Activated CD4-positive, alpha-beta T cell treated with anti-CD3 and anti-CD28 coated beads, Interleukin-2, amount 50 U/mL, for 48 hours (primary cell): Measurements from ENCODE around the gene PARP12.

ENCODE experiments used
- DNase-seq, 2 experiments: peaks; one replicate each; pipeline ENCODE4 v3.0.0-alpha.2; 2020

The PARP12 gene

DNA sequence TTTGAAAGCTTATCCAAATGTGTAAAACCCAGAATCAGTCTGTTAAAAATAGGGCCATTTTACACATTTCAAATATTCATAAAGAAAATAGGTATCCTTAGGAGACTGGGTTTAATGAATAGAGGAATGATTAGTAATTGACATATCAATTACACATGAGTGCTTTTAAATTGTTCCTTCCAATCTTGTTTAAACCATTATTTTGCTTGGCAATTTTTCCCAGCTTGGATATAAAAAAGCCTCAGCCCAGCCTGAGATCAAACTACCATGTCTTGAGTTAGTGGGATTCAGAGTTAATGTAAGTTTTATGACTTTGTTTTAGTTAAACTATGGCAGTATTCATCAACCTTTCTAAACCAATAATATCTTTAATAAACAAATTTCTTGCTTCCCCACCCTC lies 28.3 kb downstream of the PARP12 start:
- no peak for DNase-seq

DNA sequence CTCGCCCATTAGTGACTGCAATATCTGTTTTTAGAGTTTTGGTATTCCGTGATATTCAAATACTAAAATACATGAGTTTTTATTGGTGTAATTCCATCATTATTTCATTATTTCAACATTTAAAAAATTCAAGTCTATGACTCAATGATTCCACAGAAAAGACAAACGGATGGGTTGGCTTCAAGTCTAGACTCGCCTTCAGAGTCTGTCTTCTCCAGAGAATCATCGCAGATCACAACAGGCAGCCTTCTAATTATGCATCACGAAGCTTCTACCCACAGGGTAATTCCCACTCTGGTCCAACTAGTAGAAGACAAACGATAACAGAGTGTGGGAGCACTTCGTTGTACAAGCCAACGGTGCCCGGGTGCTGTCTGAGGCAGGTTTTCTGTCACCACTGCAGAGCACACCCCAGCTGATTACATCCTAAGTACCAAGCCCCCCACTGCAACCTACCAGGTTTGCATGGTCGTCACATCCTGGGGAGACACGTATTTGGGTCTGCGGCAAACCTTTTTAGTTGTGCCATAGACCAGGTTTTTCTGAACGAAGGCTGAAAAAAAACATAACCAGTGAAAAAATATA lies 28.9 kb downstream of the PARP12 start:
- no peak for DNase-seq

DNA sequence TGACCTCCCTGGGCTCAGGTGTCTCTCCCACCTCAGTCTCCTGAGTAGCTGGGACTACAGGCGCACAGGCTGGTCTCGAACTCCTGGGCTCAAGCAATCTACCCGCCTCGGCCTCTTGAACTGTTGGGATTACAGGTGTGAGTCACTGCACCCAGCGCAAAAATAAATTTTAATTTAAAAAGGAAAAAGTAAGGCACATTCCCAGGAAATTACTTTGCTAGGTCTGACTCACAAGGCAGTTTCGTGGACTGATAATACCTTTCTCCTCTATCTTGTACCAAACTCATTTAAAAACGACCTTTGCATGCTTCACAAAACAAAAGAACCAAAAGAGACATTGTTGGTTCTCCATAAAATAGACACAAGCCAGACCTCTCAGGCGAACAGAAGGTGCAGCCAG lies 29.7 kb downstream of the PARP12 start:
- no peak for DNase-seq

DNA sequence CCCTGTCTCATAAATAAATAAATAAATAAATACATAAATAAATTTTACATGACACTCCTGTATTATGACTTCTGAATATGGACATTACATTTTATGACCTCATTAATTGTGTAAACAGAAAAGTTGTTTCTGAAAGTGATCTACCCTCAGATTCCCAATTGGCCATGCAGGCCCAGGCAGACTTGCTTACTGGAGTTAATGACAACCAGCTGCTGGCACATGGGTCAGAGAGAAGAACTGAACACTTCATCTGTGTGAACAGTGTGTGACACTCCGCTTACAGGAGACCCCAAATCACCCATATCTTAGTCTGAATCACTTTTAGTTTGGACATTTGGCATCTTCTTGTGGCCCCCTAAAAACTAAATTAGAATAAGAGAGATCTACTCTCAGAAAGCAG lies 31.4 kb downstream of the PARP12 start:
- no peak for DNase-seq

DNA sequence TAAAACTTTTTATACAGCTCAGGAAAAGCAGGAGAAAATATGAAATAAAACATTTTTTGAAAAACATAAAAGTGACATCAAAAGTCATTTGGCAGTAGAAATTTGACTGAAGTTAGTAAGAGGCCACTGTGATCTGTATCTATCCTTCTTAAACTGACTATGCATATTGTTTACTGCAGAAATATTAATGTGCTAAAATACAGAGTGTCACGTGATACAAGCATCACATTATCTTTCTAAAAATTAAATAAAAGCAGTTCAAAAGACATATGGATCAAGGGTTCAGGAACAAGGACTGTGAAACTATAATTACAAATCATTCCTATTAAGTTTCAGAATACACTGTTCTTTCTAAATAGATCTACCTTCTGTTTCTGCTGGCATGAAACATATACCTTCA lies 33.7 kb downstream of the PARP12 start:
- no peak for DNase-seq

DNA sequence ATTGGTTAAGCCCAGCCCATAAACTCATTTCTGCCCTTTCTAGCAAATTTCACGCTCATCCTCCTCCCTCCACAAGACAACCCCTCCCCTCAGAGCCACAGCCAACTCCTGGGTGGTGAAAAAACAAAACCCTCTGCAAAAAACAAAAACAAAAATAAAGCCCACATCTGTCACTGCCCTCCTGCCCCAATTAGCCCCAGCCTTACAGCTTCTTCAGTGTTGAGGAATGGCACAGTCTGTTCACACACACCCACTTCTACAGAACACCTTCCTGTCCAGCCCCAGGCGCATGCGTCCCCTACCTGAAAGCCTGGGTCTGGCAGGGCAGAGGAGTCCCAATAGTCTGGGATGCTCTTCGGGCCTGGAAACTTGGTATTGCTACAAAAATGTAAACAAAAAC lies 34.4 kb downstream of the PARP12 start:
- DNase-seq: no peak

DNA sequence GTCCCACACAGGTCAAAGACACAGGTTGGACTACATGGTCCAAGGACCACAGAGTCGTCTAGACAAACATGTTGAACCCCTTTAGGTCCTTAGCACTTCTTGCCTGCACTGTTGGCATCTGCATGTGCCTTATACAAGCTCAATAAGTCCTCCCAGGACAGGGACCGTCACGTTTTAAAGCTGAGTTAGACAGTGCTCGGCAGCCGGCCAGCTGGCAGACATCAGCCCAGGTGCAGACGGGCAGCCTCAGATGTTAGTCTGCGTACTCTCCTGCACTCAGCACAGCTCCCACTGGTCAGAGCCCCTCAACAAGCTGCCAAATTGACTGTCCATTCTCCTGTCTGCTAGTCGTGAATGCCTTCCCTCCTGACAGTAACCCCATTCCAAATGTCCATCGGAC lies 34.9 kb downstream of the PARP12 start:
- no peak for DNase-seq

DNA sequence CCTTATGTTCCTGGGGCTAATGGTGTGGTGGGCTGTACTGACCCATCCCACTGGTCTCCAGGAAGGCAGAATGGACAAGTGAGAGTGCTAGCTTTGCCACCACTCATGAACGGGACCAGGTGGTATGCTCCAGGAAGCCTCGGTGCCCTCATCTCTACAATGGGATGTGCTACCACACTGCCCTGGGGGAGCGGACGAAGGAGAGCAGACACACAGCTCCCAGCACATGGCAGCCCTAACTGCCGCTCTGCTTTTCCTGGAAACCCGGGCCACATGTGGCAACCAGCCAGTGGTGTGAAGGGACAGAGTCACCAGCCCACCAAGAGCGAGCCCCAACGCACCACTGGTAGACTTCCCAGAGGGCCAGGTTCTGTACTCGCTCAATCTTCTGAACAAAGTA lies 35.8 kb downstream of the PARP12 start:
- DNase-seq: no peak

DNA sequence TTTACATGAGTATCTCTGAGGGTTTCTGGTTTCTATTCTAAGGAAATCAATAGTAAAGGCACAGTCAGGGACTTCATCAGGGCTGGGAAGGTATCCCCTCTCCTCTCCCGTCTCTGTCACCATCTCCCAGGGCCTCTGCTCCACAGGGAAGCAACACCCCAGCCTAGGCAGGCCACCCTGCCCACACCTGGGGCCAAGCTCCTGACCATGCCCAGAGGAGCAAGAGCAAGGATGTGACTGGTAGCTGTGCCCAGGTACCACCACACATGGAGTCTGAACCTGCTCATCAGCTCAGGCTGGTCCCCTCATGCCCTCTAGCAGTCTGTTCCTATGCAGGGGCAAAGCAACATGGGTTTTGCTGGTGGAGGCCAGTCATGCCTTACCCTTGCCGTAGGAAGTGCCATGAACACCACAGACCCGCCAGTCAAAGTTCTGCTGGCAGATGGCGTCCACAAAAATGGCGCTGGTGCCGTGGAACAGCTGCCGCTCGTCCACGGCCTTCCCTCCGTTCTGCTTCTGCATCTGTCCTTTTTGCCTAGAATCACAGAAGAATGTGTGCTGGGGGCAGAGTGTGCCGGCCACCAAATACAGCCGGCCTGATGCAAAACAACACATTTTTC lies 36.8 kb downstream of the PARP12 start:
- DNase-seq: no peak

DNA sequence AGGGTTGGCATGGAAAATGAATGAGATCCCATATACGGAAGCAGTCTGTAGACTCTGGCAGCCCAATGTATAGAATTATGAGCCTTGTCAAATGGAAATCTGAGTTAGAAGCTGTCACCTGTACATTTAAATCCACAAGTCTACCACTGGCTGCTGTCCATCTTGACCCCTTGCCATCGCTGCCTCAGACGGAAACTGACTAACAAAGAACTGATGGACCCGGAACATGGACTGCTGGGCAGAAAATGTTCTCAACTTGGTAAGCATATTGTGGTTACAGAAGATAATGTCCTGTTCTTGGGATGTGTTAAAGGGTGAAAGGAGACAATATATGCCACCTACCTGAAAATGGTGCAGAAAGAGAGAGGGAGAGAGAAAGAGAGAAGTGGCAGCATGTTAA lies 37.5 kb downstream of the PARP12 start:
- DNase-seq: no peak

DNA sequence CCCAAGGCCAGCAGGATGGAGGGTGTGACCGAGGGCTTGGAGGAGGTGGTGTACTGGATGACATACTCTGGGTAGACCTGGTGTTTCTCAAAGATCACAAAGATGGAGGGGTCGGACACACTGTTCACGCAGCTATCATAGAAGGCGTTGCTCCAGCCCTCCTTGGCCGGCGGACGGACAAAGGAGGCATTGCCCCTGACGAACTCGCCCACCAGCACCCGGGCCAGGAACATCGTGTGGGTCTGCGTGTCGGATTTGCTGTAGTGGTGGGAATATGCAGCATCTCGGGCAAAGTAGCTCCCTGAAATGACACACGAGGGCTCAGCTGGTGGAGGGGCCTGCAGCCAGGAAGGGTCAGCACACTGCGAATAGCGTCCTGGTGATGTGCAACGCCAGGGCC lies 38.2 kb downstream of the PARP12 start:
- DNase-seq: no peak

DNA sequence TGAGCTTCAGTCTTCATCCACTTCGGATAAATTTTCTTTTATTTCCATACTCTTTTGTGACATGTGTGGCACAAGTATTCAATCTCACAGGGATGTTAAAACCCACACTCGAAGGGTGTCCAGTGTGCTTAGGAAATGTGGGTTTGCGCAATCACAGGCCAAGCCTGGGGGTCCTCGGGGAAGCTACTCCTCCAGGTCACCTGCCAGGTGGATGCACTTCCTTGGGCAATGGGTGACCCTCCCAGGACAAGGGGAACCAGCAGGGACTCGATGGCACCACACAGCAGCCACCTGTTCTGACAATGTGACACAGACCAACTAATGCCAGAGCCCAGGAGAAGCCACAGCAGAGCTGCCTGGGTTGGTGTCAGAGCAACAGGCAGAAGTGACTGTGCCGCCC lies 39.0 kb downstream of the PARP12 start:
- no peak for DNase-seq

DNA sequence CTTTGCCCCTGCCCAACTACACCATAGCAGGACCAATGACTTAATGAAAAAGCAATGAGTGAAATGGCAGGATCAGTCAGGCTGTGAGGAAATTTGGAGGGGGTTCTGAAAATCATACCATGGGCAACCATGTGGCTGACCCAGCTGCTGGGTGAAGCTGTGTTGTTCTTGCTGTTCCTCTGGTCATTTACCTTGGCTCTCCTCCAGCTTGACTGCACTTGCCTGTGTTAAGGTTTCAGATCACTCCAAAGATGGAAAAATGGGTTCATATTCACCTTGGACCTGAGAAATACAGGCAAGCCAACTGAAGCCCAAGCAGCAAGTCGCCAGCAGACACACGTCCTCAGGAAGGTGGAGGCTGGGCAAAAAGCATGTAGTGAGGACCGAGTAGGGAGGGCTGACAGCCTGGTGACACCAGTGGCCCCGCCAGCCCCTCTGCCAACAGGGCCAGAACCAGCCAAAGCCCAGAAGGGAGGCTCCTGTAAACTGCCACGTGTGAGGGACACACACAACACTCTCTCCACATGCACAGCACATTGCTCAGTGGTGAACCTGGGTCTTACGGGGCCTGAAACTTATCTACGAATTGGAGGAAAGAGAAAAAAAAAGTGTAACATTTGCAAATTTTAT lies 40.1 kb downstream of the PARP12 start:
- no peak for DNase-seq

DNA sequence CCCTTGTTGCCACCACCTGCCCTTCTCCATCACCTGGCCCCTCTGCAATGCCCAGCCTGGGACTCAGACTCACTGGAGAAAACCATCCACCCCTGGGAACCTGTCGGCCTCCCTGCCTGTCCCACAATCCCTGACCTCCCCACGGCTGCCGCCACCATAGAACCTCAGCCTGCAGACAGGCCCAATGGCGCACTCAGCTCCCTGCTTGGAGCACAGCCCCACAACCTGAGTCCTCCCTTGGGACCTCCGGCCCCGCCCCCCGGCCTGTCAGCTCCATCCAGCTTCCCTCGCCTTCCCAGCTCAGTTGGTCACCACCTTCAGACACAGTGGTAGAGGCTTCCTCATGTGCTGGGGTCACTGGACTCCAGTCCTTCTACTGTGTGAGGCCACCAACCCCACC lies 41.1 kb downstream of the PARP12 start:
- DNase-seq: no peak

DNA sequence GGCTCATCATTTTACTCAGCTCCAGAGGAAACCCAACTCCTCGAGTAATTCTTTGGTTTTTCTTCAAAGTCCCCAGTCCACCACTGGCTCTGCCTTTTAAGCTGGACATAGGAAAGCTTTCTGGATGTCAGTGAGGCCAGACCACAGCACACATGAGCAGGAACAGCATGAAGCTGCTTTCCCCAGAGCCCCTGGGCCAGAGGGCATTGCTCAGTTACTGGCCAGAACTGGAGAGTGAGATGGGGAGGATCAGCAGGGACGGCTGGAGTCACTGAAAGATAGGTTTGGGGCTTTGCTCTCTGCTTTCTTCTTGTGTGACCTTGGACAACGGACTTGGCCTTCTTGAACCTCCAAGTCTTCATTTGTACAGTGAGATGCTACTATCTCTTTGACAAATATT lies 43.1 kb downstream of the PARP12 start:
- DNase-seq: no peak

DNA sequence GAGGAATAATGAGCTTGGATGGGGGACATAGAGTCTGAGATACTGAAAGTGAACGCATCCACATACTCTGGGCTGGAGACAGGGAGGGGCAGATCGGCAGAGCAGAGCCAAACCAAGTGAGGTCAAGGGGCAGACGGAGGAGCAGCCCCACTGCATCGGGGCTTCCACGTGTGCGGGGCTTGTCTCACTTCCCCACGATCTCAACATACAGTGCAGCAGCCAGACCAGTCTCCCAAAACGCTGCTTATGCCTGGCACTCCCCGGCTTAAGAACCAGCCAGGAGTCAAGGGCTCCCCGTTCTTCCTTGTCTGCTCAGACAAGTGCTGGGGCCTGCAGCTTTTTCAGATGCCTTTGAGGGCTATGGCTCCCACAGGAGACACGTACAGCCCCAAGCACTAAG lies 43.6 kb downstream of the PARP12 start:
- no peak for DNase-seq

DNA sequence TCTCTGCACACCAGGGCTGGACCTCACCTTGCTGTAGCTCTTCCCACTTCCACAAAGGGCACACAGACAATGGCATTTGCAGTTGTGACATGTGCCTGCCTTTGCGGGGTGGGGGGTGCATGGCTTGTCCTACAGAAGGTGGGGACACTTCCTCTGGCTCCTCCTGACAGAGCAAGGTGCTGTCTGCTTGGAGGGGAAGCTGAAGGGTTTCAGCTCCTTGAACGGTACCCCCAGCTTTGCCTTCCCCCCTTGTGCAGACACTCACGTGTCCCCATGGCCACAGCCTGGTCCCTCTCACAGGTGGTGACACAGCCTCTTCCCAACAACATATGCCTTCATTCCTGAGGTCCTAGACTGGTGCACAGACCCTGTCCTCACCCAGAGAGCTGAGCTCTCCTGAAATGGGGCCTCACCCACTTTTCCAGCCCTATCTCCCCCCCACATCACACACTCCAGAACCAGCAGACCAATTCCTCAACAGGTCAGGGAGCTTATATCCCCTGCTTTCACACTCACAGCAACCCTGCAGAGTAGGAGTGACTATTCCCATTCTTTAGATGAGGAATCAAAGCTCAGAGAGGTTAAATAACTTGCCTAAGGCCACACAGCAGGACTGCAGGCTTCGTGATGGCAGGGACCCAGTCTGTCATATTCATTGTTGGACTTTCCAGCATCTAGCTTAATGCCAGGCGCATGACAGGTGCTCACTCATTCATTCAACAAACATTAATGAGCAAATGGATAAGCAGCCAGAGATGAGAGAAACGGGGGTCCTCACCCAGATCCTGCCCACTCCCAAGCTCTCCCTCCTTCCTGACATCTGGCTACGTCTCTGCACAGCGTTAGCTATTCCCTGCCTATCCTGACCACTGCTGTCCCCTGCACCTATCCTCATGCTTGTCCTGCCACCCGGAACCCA lies 44.4 kb downstream of the PARP12 start:
- DNase-seq: no peak

DNA sequence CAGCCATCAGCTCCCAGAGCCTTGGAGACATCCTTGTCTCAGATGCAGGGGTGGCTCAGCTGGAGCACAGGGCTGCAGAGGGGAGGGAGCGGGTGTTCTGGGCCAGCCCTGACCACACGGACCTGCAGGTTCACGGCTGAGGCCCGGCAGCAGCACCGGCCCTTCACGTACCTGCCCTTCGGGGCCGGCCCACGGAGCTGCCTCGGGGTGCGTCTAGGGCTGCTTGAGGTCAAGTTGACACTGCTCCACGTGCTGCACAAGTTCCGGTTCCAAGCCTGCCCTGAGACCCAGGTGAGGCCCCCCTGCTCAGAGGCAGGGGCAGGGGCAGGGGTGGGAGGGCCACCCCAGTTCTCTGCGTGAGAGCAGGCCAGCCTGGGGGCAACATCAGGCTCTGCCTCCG lies 45.2 kb downstream of the PARP12 start:
- DNase-seq: no peak

DNA sequence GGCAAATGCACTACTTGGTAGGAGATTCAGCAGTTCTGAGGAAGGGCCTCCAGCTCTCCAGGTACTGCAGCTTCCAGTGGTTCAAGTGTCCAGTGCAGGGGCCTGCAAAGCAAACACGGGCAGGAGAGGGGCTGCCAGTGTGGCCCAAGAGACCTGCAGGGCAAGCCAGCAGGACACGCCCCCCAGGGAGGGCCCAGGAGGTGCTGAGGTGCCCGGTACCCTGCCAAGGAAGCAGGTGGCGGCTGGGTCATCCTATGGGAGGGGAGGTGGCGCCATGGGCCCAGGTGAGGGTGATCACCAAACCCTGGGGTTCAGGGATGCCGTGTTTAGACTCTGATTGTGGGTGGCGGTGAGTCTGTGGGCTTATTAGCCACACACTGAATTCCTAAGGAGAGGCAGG lies 45.7 kb downstream of the PARP12 start:
- no peak for DNase-seq

DNA sequence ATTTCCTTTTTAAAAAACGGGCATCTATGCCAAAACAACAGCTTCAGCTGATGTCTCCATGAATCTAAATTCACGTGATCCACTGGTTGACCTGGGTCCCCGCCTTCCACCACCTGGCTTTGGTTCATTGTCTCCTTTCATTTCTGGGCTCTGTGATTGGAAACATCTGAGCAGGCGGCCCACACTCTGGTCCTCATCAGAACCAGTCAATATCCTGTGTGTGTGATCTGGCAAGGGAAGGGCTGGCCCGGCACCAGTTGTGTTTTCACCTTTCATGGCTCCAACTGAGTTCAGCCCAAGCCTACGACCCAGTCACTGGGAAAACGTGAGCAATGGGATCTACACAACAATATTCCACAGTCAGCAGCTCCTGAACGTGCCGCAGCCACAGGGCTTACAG lies 46.2 kb downstream of the PARP12 start:
- no peak for DNase-seq

DNA sequence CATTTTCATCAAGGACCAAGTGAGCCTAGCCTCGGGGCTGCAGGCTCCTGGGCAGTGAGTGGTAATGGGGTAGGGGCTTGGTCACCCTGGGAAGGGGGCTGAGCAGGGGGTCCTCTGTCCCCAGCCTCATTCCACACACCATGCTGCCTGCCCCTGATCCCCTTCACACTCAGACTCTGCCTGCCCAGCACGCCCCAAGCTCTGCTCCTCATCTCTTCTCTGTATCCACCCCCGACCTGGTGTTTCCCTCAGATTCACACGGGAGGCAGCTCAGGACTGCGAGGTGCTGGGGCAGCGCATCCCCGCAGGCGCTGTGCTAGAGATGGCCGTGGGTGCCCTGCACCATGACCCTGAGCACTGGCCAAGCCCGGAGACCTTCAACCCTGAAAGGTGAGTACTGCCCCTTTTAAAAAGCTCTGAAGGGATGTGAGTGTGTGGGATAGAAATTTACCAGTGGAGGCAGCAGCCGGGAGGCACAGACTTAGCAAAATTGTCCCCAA lies 47.2 kb downstream of the PARP12 start:
- DNase-seq: no peak

DNA sequence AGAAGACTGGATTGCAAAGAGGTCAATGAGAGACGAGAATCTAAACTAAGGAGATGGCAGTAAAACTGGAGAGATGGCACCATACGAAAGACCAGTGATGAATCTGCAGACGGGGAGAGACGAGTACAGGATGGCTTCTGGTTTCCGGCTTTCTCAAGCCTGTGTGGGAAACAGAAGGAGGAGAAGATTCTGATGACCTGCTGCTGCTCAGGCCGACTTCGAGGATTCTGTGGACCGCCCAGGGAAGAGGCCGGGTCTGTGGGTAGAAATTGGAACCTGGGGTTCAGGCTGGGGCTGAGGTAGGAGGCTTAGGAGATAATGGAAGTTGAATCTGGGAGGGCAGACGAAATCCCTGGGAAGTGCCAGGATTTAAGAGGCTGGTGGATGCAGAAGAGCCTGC lies 48.6 kb downstream of the PARP12 start:
- DNase-seq: no peak

DNA sequence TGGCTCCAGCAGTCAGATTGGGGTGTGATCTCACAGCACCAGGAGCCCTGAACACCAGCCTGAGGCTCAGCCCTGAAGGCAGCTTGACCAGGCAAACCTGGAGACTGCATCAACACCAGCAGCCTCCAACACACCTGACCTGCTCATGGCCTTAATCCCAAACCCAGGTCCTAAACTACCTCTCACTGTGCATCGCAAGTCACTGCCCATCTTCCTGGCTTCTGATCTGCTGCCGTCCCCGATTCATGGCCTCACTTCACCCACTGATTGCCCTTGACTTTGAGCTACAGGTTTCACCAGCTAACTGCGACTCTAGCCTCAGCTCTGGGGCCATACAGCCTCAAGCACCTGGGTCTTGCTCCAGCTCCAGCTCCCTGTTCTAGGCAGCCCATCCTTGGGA lies 49.1 kb downstream of the PARP12 start:
- DNase-seq: no peak
